Left lobe of liver (tissue), 2 donors: ENCODE data around the gene IQCE. TPM values are rescaled to one million over a fixed set of nuclear protein-coding genes. Genes with fewer than 3 reads are reported as not detected.

Source experiments
- ATAC-seq: fragments of 200-7000 bp; cut with Tn5 transposase; one replicate; pipeline ENCODE4 v1.9.1; 2020; ENCODE audit warnings: mild to moderate bottlenecking, moderate library complexity
- DNase-seq: peaks from one replicate; pipeline ENCODE4 v3.0.0-alpha.2; 2020; ENCODE audit warnings: low spot score
- total RNA-seq: library from RNA; stranded (reverse); gene quantifications from one replicate; pipeline ENCODE4 v1.2.1, GENCODE V29; 2021
- donor health status: DM: no; HTN: no; CAD: no; lungs with moderate emphysema.
- donor health status: DM: no; HTN: yes; CAD: no.

Gene IQCE, protein sequence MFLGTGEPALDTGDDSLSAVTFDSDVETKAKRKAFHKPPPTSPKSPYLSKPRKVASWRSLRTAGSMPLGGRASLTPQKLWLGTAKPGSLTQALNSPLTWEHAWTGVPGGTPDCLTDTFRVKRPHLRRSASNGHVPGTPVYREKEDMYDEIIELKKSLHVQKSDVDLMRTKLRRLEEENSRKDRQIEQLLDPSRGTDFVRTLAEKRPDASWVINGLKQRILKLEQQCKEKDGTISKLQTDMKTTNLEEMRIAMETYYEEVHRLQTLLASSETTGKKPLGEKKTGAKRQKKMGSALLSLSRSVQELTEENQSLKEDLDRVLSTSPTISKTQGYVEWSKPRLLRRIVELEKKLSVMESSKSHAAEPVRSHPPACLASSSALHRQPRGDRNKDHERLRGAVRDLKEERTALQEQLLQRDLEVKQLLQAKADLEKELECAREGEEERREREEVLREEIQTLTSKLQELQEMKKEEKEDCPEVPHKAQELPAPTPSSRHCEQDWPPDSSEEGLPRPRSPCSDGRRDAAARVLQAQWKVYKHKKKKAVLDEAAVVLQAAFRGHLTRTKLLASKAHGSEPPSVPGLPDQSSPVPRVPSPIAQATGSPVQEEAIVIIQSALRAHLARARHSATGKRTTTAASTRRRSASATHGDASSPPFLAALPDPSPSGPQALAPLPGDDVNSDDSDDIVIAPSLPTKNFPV
- 5.7 TPM for total RNA-seq

DNA sequence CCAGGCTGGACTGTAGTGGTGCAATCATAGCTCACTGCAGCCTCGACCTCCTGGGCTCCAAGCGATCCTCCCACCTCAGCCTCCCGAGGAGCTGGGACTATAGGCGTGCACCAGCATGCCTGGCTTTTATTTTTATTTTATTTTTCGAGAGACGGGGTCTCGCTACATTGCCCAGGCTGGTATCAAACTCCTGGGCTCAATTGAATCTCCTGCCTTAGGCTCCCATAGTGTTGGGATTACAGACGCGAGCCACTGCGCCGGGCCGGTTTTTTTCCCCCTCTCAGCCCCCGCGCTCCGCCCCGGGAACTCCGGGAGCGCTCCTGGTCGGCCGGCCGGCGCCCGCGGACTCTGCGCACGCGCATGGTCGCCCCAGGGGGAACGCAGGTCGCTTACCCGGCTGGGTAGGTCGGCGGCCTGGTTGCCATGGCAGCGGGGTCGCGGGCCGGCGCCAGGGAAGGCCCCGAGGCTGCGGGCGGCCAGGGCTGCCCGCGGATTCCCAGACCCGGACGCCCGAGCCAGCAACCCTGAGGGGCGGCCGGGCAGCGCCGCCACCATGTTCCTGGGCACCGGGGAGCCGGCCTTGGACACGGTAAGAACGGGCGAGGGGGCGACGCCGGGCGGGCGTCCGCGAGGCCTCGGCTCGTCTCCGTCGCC, at the start of gene IQCE:
Gene IQCE (plus strand): TSS at position 351 of the 654 bp plus-strand sequence. CDS start 203 bp downstream, at position 554.
- DNase-seq (peak; percentile 96), ATAC-seq (peak; percentile 80)

DNA sequence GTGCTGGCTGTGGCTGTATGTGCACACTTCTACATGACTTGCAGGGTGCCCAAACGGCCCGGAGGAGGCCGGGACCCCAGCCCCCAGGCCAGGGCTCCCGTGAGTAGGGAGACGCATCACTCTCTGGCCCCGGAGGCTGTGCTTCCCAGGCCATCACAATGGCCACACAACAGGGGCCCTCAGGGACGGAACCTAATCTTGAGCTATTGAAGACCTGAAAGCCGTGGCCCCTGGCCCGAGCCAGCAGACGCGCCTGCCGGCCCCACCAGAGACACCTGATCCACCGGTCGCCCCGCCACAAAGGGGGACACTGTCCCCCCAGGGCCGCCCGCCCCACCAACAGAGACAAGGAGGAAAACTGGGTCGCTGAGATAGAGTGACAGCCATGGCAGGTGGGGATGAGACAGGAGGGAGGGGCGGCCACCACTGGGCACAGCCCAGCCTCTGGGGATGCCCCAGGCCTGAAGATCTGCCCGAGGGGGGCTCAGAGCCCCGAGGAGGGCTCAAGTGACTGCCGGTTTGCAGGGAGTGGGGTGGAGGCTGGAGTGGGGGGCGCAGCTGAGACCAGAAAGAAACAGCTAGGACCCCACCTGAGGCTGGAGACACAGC, 49.4 kb upstream of the IQCE start:
- DNase-seq (no peak), ATAC-seq (no peak)

DNA sequence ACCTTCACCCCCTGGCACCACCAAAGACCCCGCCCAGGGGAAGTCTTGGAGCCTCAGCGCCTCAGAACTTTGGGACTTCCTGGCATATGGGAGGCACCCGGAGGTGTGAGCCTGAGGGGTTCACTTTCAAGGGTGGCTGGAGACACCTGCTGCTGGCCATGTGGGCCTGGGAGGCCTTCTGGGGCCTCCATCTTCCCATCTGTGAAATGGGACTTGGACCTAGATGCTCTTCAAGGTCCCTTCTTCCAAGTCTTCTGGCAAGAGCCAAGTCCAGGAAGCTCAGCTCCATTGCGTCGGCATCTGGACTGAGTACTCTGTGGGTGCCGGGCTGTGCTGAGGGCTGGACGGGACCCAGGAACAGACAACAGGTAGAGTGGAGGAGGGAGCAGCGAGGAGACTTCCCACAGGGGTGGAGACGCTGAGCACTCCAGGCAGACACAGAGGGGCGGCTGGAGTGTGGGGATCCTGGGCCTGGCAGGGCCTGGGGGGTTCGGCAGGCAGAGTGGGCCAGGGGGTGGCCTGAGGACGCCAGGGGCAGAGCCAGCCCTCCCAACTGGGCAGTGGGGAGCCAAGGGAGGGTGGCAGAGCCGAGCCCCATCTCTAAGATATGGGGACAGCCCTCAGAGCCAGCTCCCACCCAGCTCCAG, 48.5 kb upstream of the IQCE start:
- ATAC-seq: no peak
- DNase-seq: no peak

DNA sequence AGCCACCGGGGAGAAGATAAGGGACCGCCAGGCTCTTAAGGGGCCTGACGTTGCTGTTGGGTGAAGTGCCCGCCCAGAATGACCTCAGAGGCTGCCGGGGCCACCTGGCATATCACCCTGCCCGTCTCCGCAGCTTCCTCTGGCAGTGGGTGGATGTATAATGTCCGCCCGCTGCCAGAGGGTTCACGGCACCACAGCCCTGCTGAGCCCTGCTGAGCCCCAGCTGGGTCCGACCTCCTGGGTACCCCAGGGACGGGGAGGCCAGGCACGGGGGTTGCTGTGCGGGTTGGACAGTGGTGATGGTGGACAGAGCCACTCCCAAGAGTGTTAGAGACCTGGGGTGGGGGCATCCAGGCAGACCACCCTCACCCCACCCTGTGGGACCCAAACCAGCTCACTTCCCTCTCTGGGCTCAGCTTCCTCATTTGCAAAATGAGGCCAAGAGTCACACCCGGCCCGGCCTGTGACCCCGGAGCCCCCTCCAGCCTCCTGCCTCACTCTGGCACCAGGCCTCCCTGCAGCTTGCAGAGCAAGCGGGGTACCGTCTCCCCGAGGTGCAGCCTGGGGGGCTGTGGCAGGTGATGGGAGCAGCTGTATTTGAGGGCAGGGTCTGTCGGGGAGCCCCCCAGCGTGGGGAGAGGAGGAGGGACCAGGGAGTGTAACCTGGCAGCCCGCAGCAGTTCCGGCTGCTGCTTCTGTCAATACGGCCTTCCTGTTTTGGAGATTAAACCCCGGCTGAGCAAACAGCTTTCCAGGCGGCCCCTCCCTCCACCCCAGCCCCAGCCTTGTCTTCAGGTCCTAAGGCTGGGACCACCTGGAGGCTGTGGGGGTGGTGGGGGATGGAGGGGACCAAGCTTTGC, 47.6 kb upstream of the IQCE start:
- DNase-seq (no peak), ATAC-seq (peak; percentile 34)

DNA sequence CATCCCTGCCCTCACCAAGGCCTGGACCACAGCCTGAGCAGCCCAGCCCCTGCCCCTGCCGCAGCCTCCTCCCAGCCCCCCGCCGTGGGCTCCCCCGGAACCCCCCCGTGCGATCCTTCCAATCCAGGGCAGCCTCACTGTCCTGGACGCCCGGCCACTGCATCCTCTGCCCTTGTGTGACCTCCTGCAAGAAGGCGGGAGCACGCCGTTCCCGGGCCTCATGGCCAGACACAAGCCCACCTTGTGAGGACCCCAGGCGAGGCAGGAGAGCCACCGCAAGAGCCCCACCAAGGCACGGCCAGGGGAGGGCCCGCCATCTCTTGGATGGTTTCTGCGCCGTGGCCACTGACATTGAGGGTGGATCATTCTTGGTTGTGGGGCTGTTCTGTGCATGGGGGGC, 47.0 kb upstream of the IQCE start:
- no peak for DNase-seq
- ATAC-seq: peak; percentile 7

DNA sequence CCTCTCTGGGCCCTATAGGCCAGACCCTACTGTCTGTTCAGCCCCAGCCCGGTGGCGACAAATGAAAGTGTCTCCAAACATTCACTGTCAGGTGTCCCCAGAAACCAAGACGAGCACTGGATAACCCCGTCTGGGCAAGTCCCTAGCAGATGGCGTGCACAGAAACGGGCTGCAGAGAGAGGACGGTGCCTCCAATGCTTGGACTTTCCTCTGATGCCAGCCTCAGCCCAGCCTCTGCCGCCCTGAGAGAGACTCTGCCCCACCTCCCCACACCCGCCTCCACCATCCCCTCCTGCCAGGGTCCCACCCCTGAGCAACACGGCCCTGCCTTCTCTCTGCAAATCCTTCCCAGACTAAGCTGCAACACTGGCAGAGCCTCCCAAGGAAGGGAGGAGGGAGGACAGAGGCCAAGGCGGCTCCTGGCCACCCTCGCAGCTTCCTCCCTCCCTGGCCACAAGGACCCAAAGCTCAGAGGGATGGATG, 46.6 kb upstream of the IQCE start:
- ATAC-seq: peak; percentile 6
- no peak for DNase-seq

DNA sequence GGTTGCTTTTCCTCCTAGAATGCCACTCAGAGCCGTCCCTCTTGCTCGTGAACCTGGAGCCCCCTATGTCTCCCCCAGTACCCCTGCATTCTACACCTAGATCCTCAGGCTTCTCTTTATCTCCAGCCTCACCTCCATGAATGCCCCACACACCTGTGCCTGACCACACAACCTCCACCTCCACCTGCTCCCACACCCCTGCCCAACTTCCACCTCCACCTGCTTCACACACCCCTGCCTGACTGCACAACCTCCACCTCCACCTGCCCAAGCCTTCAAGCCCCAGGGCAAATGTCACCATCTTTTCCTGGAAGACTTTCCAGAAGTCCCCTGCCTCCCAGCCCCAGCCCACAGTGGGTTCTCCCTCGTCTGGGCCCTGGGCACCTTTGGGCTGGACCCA, 46.1 kb upstream of the IQCE start:
- DNase-seq (no peak), ATAC-seq (no peak)

DNA sequence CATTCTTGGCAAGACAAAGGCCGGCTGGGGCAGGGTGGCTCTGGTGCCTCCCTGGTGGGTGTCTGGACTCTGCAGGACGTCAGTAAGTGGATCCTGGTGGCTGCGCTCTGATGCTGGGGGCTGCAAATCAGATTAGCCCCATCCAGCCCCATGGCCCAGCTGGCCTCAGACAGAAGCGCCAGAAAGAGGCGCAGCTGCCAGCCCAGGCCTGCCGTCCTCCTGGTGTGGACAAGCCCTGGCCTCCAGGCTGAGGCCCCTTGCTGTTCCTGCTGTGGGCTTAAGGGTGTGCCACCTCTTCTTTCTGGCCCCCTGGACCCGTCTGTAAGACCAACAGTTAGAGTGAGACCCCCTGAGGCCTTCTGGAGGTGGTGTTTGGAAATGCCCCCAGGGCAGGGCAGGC, 45.1 kb upstream of the IQCE start:
- ATAC-seq (no peak), DNase-seq (no peak)

DNA sequence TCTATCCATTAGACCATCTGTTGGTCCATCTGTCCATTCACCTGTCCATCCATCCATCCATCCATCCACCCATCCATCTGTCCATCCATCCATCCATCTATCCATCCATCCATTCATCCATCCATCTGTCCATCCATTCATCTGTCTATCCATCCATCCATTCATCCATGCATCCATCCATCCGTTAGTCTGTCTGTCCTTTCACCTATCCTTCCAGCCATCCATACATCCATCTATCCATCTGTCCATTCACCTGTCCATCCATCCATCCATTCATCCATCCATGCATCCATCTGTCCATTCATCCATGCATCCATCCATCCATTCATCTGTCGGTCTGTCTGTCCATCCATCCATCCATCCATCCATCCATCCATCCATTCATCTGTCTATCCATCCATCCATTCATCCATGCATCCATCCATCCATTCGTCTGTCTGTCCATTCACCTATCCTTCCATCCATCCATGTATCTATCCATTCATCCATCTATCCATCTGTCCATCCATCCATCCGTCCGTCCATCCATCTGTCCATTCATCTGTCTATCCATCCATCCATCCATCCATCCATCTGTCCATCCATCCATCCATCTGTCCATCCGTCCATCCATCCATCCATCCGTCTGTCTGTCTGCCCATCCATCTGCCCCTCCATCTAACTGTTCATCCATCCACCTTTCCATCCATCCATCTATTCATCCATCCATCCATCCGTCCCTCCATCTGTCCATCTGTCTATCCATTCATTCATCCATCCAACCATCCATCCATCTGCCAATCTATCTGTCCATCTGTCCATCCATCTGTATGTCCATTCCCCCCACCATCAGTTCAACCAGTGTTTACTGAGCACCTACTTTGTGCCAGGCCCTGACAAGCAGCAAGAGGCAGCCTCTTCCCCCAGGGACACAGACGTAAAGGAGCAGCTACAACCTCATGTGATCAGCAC, 44.0 kb upstream of the IQCE start:
- ATAC-seq (no peak), DNase-seq (no peak)

DNA sequence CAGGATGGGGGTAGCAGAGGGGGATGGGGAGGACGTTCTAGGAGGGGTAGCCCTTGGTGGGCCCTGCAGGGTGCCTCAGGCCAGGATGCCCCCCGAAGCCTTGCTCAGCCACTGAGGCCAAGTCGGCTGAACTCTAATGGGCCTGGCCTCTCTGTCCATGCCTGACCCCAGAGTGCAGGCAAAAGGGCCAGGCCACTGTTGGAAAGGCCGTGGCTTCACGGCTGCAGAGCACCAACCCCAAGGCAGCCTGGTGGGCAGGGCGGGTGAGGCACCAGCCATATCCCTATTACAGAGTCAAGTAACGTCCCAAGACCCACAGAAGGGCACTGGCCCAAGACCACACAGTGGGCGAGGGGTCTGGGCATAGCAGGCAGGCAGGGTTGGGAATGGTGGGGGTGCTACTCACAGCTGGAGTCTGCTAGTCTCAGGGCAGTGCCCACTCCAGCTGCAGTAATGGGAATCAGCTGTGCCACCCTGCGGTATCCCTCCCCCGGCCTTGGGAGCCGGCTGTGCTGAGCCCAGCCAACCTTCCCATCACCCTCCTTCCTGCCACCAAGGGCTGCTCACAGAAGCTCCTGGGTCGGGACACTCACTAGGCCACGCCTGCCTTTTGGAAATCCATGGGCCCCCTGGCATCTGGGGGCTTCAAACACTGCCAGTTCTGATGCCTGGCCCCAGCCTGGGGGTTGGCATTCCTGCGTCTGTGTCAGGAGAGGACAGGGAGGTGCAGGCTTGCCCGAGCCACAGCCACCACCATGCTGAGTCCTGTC, 43.2 kb upstream of the IQCE start:
- DNase-seq (no peak), ATAC-seq (no peak)

DNA sequence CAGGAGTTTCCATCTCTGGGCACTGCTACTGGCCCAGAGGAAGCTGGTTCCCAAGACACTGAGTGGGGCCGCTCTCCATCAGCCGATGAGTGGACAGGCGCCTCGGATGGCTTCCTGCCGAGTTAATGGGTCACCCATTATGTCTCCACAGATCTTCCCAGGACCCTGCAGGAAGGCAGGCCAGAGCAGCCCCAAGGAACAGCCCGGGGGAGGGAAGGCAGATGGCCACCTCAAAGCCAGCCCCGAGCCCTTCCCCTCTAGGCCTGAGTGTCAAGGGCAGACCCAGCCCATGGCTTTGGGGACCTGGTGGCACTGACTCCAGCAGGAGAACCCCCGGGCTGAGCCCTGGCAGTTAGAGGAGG, 42.6 kb upstream of the IQCE start:
- DNase-seq: no peak
- ATAC-seq: no peak

DNA sequence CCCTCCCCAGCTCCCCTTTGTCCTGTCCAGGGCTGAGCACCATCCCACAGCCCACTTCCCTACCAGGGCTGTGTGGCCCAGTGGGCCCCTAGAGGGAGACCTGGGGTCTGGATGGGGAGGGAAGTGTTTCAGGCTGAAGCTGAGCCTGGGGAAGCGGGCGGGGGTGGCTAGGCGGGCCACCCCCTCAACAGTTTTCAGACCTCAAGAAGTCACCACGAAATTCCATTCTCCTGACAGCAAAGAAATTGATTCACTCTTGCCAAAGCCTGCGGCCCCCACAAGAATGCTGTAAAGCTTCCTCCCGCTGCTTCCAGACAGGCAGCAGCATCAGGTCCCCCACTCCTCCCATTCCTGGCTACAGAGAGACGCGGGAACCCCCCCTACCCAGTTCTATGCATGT, 41.8 kb upstream of the IQCE start:
- ATAC-seq: no peak
- no peak for DNase-seq

DNA sequence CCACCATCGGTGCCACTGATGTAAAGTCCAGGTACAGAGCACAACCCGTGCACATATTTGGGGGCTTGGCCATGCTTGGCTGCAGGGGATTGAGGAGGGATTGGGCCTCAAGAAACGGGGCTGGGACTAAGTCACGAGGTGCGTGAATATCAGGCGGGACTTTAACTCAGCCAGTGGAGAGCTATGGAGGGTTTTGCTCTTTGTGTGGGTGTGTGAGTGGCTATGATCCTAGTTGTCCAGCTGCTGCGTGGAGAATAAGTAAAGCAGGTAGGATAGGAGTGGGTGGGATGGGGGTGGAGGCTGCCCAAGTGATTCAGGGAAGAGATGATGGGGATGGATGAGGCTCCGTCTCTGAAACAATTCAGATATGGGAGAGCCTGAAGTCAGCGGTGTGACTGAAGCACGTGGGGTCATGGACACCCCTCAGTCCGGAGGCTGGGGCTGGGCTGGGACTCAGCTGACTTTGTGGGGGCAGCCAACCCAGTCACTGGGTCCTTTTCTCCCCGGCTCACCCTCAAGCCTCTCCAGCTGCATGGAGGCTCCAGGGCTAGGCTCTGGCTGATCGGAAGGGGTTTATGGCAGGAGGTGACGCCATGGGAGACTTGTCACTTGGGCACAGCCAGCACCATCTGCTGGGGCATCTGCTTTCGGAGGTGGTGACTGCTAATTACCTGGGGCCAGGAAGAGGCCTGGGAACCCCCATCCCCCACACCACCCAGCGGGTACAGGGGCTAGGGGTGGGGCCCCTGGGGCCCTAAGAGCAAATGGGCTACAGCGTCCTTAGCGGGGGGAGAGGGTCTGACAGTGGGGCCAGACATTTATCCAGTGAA, 40.9 kb upstream of the IQCE start:
- no peak for ATAC-seq

DNA sequence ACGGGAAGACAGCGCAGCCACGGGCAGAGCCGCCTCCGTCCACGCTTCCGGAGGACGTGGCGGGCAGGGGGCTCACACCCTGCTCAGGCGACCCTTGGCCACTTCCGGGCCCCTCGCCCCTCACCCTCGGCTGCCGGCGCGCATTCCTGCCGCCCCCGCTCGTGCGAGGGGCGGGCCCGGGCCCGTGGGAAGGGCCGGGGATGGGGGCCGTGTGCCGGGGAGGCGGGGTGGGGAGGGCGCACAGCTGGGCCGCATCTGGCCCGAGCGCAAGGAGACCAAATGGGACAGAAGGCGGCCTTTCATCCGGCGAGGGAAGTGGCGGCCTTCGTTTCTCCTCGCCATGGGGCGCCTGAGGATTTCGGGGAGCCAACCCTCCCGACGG, 40.1 kb upstream of the IQCE start:
- ATAC-seq: no peak
- DNase-seq: no peak

More for the DNA sequence above, 40.9 kb upstream of the IQCE start:
- no peak for DNase-seq

DNA sequence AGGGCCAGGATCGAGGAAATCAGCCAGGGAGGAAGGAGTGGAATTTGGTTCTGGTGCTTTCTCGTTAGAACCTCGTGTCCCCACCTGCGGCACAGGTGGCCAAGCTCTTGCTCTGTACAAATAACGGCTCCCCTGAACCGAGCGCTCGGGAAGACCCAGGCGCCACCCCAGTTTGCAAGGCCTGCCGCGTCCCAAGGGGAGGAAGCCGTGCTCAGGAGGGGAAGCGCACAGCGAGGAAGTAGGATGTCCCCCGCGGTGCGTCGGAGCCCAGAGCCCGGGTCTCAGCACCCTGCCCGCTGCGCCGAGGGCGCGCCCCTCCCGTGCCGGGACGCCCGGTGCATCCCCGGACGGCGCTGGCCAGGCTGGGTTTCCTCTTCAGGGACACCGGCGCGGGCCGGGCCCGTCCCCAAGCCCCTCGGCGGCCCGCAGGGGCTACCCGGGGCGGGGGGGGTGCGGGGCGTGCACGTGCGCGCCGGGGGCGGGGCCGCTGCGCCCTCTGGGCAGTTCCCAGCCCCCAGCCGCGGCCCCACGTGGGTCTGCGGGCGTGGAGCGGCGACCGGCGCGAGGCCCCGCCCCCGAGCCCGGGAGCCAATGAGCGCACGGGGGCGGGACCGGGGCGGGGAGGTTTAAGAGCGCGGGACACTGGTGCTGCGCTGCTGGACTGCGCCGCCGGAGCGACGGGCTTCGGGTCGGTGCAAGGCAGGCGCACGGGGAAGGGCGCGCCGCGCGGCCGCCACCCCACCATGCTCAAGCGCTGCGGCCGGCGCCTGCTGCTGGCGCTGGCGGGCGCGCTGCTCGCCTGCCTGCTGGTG, 39.5 kb upstream of the IQCE start, which contains the start of gene LFNG:
Gene LFNG (plus strand): TSS at position 656 of the 812 bp plus-strand sequence. CDS start 88 bp downstream, at position 744.
- ATAC-seq (peak; percentile 93), DNase-seq (peak; percentile 88)

DNA sequence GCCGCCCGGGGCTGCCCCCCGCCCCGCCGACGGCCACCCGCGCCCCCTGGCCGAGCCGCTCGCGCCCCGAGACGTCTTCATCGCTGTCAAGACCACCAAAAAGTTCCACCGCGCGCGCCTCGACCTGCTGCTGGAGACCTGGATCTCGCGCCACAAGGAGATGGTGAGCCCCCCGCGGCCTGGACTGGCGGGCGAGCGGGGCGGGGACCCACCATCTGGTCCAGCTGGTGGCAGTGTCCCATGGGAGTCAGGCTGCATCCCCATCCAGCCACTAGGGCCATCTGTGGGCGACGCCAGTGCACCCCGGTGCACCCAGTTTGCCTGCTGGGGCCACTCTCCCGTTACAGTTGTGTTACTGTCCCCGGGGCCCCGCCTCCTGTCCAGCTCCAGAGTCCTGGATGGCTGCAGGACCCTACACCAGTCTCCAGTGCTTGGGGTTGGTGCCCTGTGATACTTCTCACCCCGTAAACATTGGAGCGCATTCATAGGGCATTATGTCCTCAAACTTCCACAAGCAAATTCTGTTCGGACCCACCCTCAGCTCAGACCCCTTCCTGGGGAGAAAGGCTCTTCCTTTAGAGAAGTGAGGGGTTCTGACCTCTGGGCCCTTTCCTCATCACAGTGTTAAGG, 38.5 kb upstream of the IQCE start:
- no peak for ATAC-seq
- no peak for DNase-seq
